HG03095 (cell line): ENCODE measurements around the gene NOX1.

Source experiments
- ATAC-seq: cut with Tn5 transposase; IDR thresholded peaks from one replicate; pipeline ENCODE4 v1.9.1; 2021; ENCODE audit warnings: moderate library complexity; ENCODE audit not compliant: unreplicated experiment

Gene NOX1

DNA sequence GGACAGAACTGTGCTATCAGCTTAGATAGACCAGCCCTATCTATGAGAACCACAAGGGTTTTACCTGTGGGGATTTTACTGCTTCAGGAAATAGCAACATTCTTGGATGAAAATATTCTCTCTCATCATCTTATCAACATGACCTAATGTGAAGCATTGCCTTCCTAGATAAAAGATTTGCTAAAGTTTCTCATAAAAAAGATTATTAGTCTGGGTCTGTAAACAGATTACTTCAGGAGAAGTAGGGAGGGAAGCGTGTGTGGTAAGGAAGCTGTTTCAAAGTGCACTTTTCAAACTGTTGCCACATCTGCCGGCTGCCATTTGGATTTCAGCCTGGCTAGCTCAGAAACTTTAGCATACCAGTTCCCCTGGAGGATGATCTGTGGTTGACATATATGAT is at the start of gene NOX1:
TSS of gene NOX1 (minus strand) at position 35 of the 400 bp plus-strand sequence. CDS start 220 bp downstream, outside the sequence.
- no peak for ATAC-seq

DNA sequence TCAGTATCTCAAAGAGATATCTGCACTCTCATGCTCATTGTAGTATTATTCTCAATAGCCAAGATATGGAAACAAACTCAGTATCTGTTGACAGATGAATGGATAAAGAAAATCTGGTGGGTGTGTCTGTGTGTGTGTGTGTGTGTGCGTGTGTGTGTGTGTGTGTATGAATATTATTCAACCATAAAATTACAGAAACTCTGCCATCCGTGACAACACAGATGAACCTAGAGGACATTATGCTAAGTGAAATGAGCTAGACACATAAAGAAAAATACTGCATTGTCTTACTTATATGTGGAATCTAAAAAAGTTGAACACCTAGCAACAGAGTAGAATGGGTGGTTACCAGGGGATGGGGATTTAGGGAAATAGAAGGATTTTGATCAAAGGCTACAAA is 41.4 kb upstream of the NOX1 start:
- ATAC-seq: no peak

DNA sequence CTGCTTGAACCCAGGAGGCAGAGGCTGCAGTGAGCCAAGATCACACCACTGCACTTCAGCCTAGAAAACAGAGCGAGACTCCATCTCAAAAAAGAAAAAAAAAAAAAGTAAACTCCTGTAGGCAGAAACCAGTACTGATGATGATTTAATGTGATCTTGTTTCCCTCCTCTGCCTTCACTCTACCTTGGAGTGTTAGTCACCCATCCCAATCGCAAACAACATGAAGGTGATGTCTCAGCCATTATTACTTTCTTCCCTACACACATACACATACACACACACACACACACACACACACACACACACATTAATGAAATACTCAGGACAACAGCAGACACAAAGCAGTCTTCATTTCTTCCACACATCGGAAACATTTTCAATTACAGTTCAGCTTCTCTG is 39.0 kb upstream of the NOX1 start:
- no peak for ATAC-seq

DNA sequence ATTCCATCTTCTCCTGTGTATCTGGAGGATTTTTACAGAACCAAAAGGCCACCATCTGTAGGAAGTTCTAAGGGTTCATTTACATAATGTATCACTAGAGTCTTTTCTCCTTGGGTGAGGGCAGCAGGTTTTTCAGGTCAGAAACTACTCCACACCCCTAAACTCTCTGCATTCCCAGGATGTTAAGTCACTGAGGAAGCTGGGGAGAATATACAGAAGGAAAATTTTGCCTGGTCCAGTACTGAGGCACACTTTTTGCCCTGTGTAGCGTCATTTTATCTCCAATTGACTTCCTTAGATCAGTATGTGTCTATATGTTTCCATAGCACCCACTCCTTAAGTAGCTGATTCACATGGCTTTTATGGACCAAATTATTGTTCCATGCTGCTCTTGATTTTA is 37.6 kb upstream of the NOX1 start:
- no peak for ATAC-seq

DNA sequence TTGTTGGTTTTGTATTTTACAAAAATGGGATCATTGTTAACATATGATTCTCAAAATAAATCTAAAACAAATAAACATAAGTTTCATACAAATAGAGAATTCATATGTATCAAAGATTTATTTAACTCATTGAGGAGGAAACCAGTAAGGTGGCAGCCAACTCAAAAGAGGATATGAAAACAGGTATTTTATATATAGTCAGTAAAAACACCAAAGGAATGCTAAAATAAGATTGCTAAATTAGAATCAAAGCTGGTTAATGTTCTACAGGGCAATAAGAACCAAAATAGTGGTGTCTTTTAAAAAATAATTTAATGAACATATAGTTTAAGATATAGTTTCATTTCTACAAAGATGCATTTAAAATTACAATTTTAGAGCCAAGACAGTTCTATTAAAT is 31.5 kb upstream of the NOX1 start:
- ATAC-seq: no peak

DNA sequence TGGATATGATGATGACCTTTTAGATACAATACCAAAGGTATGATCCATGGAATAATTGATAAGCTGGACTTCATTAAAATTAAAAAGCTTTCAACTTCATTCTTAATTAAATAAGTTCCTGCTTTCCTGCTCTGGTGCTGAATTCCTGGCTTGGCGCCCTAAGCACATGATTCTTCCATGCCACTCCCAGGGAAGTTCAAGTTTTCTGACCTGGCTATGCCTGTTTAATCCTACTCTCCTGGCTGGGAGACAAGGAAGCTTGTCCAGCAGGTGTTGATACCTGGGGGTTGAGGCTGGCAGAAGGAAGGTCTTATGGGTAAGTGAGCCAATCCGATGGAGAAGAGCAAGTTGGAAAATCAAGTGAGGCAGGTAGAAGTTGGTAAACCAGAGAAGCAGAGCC is 30.3 kb upstream of the NOX1 start:
- ATAC-seq: no peak

DNA sequence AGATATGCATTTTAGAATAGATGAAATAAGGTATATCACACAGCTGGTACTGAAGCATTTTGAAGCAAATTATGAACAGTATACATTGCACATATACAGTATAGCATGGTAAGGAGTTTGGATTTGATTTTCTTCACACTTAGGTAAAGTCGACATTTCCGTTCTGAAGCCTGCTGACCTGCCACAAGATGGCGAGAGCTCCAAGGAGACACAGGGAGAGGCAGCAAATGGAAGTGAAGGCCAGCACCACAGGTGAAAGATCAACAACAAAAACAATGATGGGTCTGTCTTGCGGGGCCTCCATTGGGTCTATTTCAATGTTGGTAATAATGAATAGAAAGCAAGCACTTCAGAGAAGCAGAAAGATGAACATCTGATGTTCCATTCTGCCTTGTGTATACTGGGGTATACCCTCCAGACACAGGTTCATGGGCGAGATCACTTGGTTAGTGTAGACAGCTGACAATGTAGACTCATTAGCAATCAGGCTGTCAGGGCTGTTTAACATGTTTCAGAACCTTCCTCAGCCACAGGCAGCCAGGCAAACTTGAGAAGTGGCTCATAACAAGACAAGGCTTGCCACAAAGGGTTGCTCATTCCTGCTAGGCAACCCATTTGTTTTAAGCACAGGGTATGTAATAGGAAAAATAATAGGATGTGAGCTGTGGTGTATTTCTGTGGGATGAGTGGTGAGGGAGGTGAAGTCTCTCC is 21.4 kb upstream of the NOX1 start:
- no peak for ATAC-seq

DNA sequence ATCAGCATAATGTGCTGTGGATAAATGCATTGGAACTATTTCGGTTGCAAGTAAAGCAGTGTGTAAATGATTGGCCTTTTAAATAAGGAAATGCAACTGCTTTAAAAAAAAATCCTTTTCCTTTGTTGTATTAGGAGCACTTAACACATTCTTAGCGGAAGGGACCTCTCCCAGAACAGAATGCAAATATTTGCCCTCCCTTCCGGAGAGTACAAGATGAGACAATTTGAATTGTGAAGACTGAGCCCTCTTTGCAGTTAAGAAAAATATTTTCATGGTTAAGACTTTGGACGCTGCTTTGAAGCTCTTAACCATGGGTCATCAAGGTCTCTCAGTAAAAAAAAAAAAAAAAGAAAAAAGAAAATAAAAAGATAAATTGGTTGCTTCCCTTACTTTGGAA is 9.5 kb upstream of the NOX1 start:
- no peak for ATAC-seq

DNA sequence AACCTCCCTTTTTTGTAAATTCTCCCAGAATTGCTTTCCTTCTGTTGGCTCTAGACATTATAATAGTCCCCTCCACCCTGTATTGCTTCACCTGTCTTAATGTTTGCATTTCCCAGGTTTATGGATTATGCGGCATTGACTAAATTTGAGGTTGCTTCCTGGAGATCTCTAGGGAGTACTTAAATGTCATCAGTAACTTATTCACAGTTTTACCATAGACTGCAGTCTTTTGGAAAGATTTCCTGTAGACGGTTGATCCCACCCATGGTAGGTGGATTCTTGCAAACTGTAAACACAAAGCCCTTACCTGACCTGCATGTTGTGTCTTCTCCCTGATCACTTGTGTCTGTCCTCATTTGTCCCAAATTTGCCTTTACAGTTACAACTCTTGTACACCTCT is 6.2 kb upstream of the NOX1 start:
- ATAC-seq: no peak

DNA sequence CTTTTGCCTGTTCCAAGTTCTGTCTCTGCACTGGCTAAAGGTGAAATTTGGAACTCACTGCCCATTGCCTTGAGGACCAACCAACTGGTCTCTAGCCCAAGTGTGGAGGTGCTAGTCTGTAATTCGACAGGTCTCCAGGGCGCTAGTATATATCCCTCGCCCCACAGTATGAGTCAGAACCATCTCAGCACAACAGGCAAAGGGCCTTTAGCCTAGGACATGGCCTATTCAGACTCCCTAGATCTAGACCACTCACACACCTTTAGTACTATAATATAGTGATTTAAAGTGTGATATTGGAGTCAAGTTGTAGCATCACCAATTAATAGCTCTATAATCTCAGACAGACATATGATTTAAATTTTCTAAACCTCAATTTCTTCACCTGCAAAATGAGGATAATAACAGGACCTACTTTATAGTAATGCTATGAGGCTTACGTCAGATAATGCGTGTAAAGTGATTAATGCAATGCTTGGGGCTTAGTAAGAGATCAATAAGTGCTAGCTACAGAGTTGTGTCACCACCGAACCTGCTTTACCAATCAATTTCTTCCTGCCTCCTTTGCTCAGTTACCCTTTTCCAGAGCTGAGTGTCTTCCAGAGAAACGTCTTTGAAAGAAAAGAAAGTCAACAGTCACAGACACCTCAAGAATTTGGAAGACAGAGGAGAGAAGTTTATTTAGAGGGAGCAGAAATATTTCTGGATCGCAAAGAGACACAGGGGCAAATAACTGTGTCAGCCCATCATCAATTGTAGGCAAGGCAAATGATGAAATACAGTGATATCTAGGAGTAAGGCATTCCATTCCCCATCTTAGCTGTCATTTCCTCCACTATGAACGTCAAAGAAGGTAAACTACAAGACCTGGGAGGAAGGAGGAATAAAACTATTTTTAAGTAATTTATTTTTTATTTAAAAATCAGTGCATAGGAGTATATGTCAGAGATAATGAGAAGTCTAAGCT is 2.3 kb downstream of the NOX1 start:
- no peak for ATAC-seq

DNA sequence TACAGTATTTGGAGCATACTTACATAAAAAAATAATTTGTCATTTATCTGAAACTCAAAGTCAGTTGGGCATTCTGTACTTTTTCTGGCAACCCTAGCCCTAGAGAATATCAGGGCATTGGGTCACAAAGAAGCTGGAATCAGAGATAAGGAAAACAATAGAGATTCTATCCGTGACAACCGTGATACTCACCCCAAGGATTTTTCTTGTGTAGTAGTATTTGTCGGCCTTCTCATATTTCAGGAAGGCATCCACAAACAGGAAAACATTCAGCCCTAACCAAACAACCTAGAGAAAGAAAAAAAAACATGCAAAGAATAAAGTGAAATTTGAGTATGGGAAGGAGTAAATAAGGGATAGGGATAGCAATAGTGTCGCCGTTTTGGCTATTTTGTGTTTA is 3.6 kb downstream of the NOX1 start:
- ATAC-seq: no peak

DNA sequence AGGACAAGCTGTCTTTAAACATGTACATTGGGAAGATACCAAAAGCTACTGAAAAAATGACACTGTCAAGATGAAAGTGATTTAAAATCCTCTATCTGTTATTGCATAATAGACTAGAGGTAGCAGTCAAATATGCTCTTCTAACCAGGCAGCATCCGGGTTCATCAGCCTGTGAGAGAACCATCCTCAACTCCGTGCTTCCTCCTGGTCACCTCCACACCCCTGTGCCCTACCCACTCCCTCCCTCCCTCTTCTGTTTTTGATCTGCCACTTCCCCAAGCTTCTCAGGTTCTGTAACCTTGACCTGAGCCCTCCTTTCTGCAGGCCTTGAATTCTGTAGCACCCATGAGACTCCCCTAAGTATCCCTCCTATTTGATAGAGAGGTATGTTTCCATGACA is 5.9 kb downstream of the NOX1 start:
- ATAC-seq: no peak

DNA sequence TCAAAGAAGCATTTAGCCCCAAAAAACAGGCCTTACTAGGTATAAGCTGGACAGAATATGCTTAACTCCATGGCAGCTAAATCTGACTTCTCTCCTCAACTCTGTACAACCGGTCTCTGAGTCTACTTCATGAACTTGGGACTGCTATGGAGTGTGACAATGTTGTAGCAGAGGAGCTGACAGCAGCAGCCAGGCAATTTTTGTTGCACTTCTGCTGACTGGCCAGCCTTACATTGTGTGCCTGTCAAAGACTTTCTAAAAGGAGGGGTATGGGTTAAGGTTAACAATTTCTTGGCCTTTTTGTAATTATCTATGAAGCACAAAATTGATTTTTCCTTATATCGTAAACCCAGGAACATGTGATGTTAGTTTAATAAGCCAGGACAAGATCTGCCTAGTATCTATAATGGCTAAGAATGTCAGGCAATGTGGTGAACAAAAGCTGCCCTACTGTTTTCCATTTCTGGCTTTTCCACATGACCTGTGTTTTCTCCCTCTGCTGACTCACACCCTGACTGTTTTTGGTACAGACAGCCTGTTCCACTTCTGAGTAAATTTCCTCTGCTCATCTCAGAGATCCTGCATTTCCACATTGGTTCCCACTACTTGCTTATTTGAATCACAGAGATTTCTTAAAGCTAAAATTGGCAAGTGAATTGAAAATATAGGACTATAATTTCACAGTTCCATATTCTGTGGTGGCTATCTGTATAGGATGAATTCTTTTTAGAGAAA is 9.3 kb downstream of the NOX1 start:
- no peak for ATAC-seq

DNA sequence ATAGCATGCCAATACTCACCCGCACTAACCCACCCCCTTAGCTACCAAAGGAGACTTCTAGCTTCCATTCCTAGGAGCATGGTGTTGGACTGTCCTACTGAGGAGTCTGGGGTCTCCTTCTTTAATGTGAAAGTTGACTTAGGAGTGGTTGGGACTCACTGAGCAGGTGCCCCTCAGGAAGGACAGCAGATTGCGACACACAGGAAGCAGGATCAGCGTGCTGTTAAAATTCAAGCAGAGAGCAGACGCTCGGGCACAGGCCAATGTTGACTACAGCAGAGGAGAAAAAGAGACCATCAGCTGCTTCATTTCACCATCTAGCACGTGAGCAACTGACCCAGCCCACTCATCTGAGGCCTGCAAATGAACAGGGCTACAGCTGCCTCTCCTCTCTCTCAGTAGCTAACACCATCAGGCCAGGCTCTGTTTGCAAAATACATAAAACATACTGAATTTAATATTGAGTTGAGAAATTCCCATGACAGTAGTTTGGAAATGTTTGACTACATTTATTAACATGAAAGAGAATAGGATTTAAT is 10.8 kb downstream of the NOX1 start:
- no peak for ATAC-seq

DNA sequence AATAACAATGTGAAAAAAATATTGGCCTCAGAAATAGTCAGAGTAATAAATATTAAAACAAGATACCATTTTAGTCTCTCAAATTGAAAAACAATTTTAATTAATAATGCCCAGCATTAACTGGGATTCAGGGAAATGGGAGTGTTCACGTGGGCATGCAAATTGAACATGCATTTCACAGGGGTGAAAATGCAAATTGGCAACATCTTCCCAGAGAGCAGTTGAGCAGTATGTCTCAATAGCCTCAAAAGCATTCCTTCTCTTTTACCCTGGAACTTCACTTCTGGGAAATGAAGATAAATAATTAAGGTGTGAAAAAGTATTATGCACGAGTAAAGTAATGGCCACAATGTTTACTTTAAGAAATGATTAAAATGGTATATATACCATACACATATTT is 21.3 kb downstream of the NOX1 start:
- ATAC-seq: no peak

DNA sequence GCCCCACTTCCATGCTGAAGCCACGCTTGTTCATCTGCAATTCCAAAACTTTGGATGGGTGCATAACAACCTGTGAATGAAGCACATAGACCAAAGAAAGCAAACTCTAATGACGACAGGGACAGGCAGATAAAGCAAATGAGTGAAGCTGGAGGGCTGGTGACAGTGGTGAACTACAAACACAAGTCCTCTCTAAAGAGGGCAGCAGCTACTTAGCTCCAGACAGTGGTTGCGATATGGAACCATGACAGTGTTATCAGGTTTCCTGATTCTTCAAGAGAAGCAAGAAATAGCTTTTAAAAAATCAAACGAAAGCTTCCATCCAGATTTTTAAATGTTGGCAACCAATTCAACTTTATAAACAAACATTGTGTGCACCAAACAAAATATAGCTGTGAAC is 23.8 kb downstream of the NOX1 start:
- no peak for ATAC-seq

DNA sequence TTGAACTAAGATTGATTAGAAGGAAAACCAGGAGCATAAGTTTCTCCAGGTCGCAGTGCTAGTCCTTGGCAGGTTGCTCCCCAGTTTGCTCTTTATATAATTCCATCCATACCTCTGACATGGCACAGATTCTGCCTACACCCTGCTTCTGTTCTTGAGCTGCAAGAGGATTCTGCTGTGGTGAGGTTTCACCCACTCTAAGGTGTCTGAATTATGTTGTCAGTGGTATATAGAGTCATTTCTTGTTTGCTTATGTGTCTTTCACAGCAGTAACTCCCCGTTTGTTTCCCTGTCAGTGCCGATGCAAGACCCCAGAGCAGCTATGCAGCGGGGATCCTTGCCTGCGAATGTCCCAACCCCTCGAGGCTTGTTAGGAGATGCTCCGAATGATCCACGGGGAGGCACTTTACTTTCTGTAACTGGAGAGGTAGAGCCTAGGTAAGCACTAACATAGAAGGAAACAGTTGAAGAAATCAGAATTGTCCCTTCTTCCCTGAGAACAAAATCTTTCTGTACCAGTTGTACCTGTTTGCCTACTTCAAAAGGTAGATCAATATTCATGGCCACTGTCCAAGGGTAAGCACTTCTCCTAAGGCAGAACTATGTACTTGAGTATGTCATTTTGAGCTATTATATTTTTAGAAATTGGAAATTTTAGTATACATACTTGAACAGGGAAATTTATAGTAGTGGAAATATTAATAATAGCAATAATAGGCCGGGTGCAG is 42.8 kb downstream of the NOX1 start:
- ATAC-seq: no peak

DNA sequence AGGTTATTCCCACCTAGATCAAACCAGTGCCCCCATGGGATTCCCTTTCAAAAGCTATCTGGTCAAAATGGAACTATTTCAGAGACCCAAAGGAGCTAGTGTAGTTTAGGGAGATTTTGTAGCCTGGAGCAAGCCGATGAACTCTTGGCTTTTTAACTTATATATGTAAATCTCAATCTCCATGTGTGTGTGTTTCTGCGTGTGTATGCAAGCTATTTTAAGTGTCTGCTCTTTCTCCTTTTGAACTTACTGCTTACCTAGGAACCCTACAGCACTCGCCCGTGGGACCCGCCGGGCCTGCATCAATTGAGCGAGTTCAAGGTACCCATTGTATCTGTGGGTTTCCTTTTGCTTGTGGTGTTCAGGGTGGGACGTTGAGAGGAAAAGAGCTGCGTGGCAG is 43.6 kb downstream of the NOX1 start:
- ATAC-seq: peak; percentile 46

DNA sequence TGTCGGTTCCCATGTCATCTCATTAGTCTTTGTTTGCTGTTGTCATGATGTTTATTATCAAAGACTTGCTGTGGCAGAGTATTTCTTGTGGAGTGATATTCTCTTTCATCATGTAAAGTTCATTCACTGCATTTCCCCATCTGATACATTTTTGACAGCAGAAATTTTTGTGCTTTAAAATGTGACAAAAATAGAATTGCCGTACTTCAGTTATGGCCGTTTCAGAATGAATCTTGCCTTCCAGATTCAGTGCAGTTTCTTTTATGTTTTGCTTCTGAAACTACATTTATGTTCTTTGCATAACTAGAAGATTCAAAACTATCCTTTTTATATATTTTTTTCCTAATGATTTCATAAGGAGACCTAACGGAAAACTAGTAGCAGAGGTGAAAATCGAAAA is 44.0 kb downstream of the NOX1 start:
- ATAC-seq: peak; percentile 36

DNA sequence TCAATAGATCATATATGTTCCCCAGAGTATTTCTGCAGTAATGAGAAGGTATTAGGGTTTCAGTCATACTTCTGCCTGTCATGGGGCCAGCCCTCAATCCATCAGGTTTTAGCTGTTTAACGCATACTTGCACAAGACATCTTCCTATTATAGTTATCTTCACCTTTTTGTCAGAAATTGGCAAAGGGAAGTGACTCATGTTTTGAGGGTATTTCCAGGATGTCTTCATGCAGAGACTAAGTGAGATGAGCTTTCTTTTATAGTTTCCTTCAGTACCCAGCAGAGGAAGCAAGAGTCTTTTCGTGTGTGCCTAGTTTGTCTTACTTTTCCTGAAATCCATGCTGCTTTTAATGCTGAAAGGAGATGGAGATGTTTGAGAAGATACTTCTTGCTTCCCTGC is 44.4 kb downstream of the NOX1 start:
- ATAC-seq: peak; percentile 75
